GM12878 (cell line): ENCODE data around the gene GRAMD1A. TPM values are rescaled to one million over a fixed set of nuclear protein-coding genes. Genes with fewer than 3 reads are reported as not detected.
A peak's percentile ranks its signal among the peaks of the same experiment; 100 is the strongest.

Experiments used
- ATAC-seq: fragments of 200-7000 bp; cut with Tn5 transposase; 3 replicates; pipeline ENCODE4 v1.9.1; 2020; ENCODE audit warnings: mild to moderate bottlenecking, moderate library complexity
- BruUV-seq: library from RNA; stranded (reverse); fragments of 400-500 nt; replicated peaks from 2 replicates; lab custom pipeline; 2021; lab: Mats Ljungman, UMichigan
- CTCF ChIA-PET: fragments of 300-600 bp; sonication (Branson Sonifier 250); formaldehyde crosslinking; extraction: SDS; loops from one replicate; lab custom pipeline; 2021; ENCODE audit warnings: inconsistent platforms; lab: Yijun Ruan, JAX
- POLR2A ChIA-PET: fragments of 350-600 bp; formaldehyde crosslinking; extraction: SDS; loops from one replicate; lab custom pipeline; 2021; ENCODE audit warnings: inconsistent platforms; lab: Charles Lee
- RAD21 ChIA-PET: fragments of 300-600 bp; sonication (Branson Sonifier 250); formaldehyde crosslinking; loops from one replicate; lab custom pipeline; 2023; ENCODE audit warnings: antibody characterized with exemption; ENCODE audit not compliant: unreplicated experiment; lab: Charles Lee
- SMC1A ChIA-PET: fragments of 300-600 bp; sonication (Branson Sonifier 250); formaldehyde crosslinking; loops from one replicate; lab custom pipeline; 2023; ENCODE audit not compliant: unreplicated experiment, uncharacterized antibody; lab: Charles Lee
- DNase-seq: peaks from one replicate; pipeline ENCODE4 v3.0.0-alpha.2; 2011; ENCODE audit warnings: low read depth, low spot score
- FAIRE-seq: peaks from 3 replicates; lab custom pipeline; 2011; peaks lifted over from hg19 to GRCh38; lab: Jason Lieb, UNC
- H2AFZ ChIP-seq: 2 replicates; pipeline ENCODE4 v1.6.0; 2011; ENCODE audit warnings: low read depth, low read length, control low read depth; ENCODE audit not compliant: control insufficient read depth
- H3K27ac ChIP-seq: 2 replicates; pipeline ENCODE4 v1.5.1; 2011; ENCODE audit warnings: control low read depth; ENCODE audit not compliant: control insufficient read depth, insufficient read depth
- H3K27me3 ChIP-seq, 2 experiments: replicated peaks in 1 of 2; 2 replicates each; pipeline versions ENCODE4 v1.6.0 to v1.6.1; 2011; ENCODE audit warnings: low read length in 1 of 2; ENCODE audit not compliant: control insufficient read depth in 2 of 2, insufficient read depth in 2 of 2
- H3K36me3 ChIP-seq, 2 experiments: 2 replicates each; pipeline ENCODE4 v1.5.1; 2011; ENCODE audit warnings: low read length in 1 of 2; ENCODE audit not compliant: control insufficient read depth in 2 of 2, insufficient read depth in 2 of 2
- H3K4me1 ChIP-seq: 2 replicates; pipeline ENCODE4 v1.6.1; 2011; ENCODE audit warnings: mild to moderate bottlenecking, low read length, moderate library complexity, mixed read lengths; ENCODE audit not compliant: control insufficient read depth, insufficient read depth
- H3K4me2 ChIP-seq: 2 replicates; pipeline ENCODE4 v1.6.0; 2011; ENCODE audit warnings: control low read depth; ENCODE audit not compliant: control insufficient read depth, insufficient read depth
- H3K4me3 ChIP-seq: fragments of 200-600 bp; sonication (generic); 2 replicates; pipeline ENCODE4 v1.5.1; 2016
- H3K79me2 ChIP-seq: 2 replicates; pipeline ENCODE4 v1.6.0; 2011; ENCODE audit warnings: low read length; ENCODE audit not compliant: control insufficient read depth, insufficient read depth
- H3K9ac ChIP-seq: 2 replicates; pipeline ENCODE4 v1.8.0; 2011; ENCODE audit warnings: low read length, control low read depth, mixed read lengths; ENCODE audit not compliant: control insufficient read depth, insufficient read depth
- H3K9me3 ChIP-seq: replicated peaks from 3 replicates; pipeline ENCODE4 v1.5.1; 2011; ENCODE audit warnings: mild to moderate bottlenecking, low read length; ENCODE audit not compliant: control insufficient read depth, insufficient read depth
- H4K20me1 ChIP-seq: 2 replicates; pipeline ENCODE4 v1.6.0; 2011; ENCODE audit not compliant: control insufficient read depth, insufficient read depth
- ETV6 ChIP-seq, 2 experiments: fragments of 450-650 bp in 1 of 2; IDR thresholded peaks in 1 of 2; conservative IDR thresholded peaks in 1 of 2; 2 replicates each; pipeline ENCODE4 v1.6.1; 2014; ENCODE audit warnings: antibody characterized with exemption in 1 of 2, borderline replicate concordance in 1 of 2, low read depth in 1 of 2, mild to moderate bottlenecking in 1 of 2, moderate library complexity in 1 of 2
- FOXM1 ChIP-seq: IDR thresholded peaks from 2 replicates; pipeline ENCODE4 v1.6.1; 2012; ENCODE audit warnings: low read depth, mild to moderate bottlenecking, inconsistent platforms, low read length, moderate library complexity
- HDGF ChIP-seq: fragments of 450-650 bp; IDR thresholded peaks from 2 replicates; pipeline ENCODE4 v1.6.1; 2016; ENCODE audit warnings: antibody characterized with exemption
- MTA3 ChIP-seq: IDR thresholded peaks from 2 replicates; pipeline ENCODE4 v1.6.1; 2012; ENCODE audit warnings: low read length, inconsistent platforms, borderline replicate concordance
- NFIC ChIP-seq: IDR thresholded peaks from 2 replicates; pipeline ENCODE4 v1.6.1; 2012; ENCODE audit warnings: low read depth, mild to moderate bottlenecking, inconsistent platforms, low read length, moderate library complexity
- NRF1 ChIP-seq: conservative IDR thresholded peaks from 2 replicates; pipeline ENCODE4 v1.6.1; 2011; ENCODE audit warnings: mild to moderate bottlenecking, low read depth, low read length, improper control_type of control experiment
- PAX8 ChIP-seq: fragments of 450-650 bp; IDR thresholded peaks from 2 replicates; pipeline ENCODE4 v1.6.1; 2017; ENCODE audit warnings: mild to moderate bottlenecking, moderate library complexity
- RAD21 ChIP-seq: IDR thresholded peaks from 2 replicates; pipeline ENCODE4 v1.6.1; 2011; ENCODE audit warnings: mild to moderate bottlenecking, low read depth, low read length, moderate library complexity; ENCODE audit not compliant: insufficient read depth
- SMARCA5 ChIP-seq: fragments of 450-650 bp; IDR thresholded peaks from 2 replicates; pipeline ENCODE4 v1.6.1; 2017; ENCODE audit warnings: mild to moderate bottlenecking
- SRF ChIP-seq, 2 experiments: IDR thresholded peaks; 2 replicates each; pipeline ENCODE4 v1.6.1; 2011; ENCODE audit warnings: low read depth in 2 of 2, low read length in 2 of 2, mild to moderate bottlenecking in 1 of 2, moderate library complexity in 1 of 2
- STAT3 ChIP-seq: IDR thresholded peaks from 2 replicates; pipeline ENCODE4 v1.6.1; 2011; ENCODE audit warnings: low read depth, low read length, improper control_type of control experiment
- TARDBP ChIP-seq: IDR thresholded peaks from 2 replicates; pipeline ENCODE4 v1.6.1; 2016; ENCODE audit warnings: borderline replicate concordance
- YY1 ChIP-seq: IDR thresholded peaks from 2 replicates; pipeline ENCODE4 v1.6.1; 2011; ENCODE audit warnings: low read depth, mild to moderate bottlenecking, low read length
- ZNF24 ChIP-seq: fragments of 450-650 bp; IDR thresholded peaks from 2 replicates; pipeline ENCODE4 v1.6.1; 2017; ENCODE audit warnings: antibody characterized with exemption, mild to moderate bottlenecking
- WGBS: methylation state at CpG from one replicate; pipeline ENCODE4 v1.1.6; 2016; ENCODE audit warnings: low lambda C conversion rate; ENCODE audit not compliant: insufficient replicate concordance, insufficient coverage; ENCODE audit errors: missing lambda C conversion rate; 5-methylcytosine and 5-hydroxymethylcytosine counted together
- in situ Hi-C: fragments of 300-500 bp; cut with MboI; formaldehyde crosslinking; loops from 9 replicates; pipeline ENCODE4 v1.14.3; 2018; ENCODE audit warnings: mixed read lengths
- intact Hi-C: fragments of 100-400 bp; cut with micrococcal nuclease; formaldehyde crosslinking; loops from one replicate; pipeline ENCODE4 v1.14.2; 2022; ENCODE audit not compliant: unreplicated experiment
- polyA plus RNA-seq, 11 experiments: library from polyadenylated mRNA; depleted of rRNA in 4 of 11; unstranded in 6 of 11; stranded (reverse) in 5 of 11; fragments of >200 nt; fragmentation: Nextera tagmentation in 4 of 11; fragmentation: Illumina TruSeq in 1 of 11; extraction: Ambion mirVana in 4 of 11; extraction: Trizol in 1 of 11; gene quantifications; 1 replicate in 1 of 11; 2 replicates in 10 of 11; pipeline versions ENCODE4 v1.2.1 to v1.2.3, GENCODE V29; 2011 to 2016; ENCODE audit warnings: inconsistent platforms in 2 of 11, missing spikeins in 2 of 11, low read depth in 1 of 11
- total RNA-seq, 4 experiments: library from RNA; depleted of rRNA in 3 of 4; stranded (reverse); fragments of >200 nt in 3 of 4; fragmentation: Illumina TruSeq in 1 of 4; extraction: Trizol in 1 of 4; gene quantifications; 2 replicates each; pipeline versions ENCODE4 v1.2.1 to v1.2.3, GENCODE V29; 2013 to 2021
- TF ChIP-seq, protein P1 (sequence below): fragments of 450-650 bp; formaldehyde crosslinking; IDR thresholded peaks from 2 replicates; pipeline ENCODE4 v1.4.0; 2022; ENCODE audit warnings: mild to moderate bottlenecking, moderate library complexity

GRAMD1A gene
- total and polyA plus RNA-seq, 10 of the 15 experiments (the other 5 are each of a cell fraction or from before 2014, with no cell fraction given) = 0.79 to 73.6 (median 35.3) TPM

DNA sequence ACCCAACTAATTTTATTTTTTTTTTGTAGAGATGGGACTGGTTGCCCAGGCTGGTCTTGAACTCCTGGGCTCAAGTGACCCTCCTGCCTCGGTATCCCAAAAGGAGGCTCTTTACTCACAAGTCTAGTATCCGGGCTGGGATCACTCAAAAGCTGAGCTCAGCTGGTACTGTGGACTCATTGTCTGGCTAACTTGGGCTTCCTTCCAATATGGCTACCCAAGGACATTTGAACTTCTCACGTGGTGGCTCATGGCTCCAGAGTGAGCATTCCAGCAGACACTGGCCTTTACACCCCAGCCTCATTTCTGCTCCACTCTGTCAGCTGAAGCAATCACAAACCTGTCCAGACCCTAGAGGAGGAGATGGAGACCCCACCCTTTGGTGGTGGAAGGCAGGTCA, 70.3 kb downstream of the GRAMD1A start:
- Histone ChIP-seq H3K27ac (no peak overlapping the region), H4K20me1 (no peaks in the 10 kb centered on the region), H2AFZ (no peak overlapping the region), H3K79me2 (no peaks in the 10 kb centered on the region), H3K27me3 (0 out of 4 replicates have a peak, but pooled peaks cover 0 to 1% of the 10 kb centered on the region in 2 experiments), H3K4me3 (no peak overlapping the region), H3K36me3 (no peaks in the 10 kb centered on the region), H3K9ac (no peak overlapping the region), H3K4me2 (no peak overlapping the region), H3K4me1 (peaks cover 4% of the 10 kb centered on the region; the same call in 1 of the 2 replicates), H3K9me3 (no peaks in the 10 kb centered on the region; the same call in 2 of the 3 replicates)
- TF ChIP-seq MTA3 = no peak
- no peak for TF ChIP-seq HDGF
- no peak for TF ChIP-seq ETV6 (conservative IDR thresholded peaks at IDR 0.05 in 1 of 2, IDR thresholded peaks at IDR 0.05 in 1 of 2; ENCODE audit: borderline replicate concordance in 1 of 2, low read depth in 1 of 2)
- peak; percentile 39; the same call in 1 of the 2 replicates for TF ChIP-seq YY1
- no peak for TF ChIP-seq SRF (IDR thresholded peaks at IDR 0.05; ENCODE audit: low read depth in 2 of 2, low read length in 2 of 2)
- ChIA-PET RAD21 (interaction anchor here (0.8 to 1.5 kb wide), 4 partner anchors 15 to 65 kb away, joined by 3 to 4 read pairs (median 4); no protein-coding TSS in a partner anchor), CTCF (interaction anchor here (0.7 to 3.0 kb wide), 9 partner anchors 15 to 75 kb away, joined by 3 to 26 read pairs (median 6); partner anchors contain the start of gene LGI4), POLR2A (no interaction called here), SMC1A (interaction anchor here (0.6 to 2.7 kb wide), 5 partner anchors 11 to 65 kb away, joined by 3 to 17 read pairs (median 5); no protein-coding TSS in a partner anchor)
- in situ Hi-C loops (no loop called here), intact Hi-C loops (no loop called here)
- ATAC-seq (no peak), FAIRE-seq (no peak), DNase-seq (no peak)
- 26% methylated on average over 3 of the region's 3 CpGs for WGBS
- no TSS peak for BruUV-seq

DNA sequence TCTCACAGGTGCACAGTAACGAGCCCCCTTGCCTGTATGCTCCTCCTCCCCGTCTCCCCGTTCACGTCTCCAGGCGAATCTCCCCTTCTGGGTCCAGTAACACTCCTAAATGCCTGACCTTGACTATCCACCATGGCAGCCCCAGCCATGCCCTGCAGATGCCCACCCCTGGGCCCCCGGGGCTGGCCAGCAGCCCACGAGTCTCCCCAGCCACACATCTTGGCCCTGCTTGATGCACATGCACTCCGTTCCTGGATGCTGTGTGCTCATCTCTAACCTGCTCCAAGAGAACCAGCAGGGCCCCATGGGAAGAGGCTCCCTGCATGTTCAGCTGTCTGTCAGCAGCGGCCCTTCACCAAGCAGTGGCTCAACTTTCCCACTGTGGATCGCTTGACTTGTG, 73.4 kb downstream of the GRAMD1A start:
- RAD21 ChIA-PET = no interaction called here
- Histone ChIP-seq H3K27ac (no peak overlapping the region), H3K27me3 (peaks cover 0 to 1% of the 10 kb centered on the region in 2 experiments; a peak in 1 of 4 replicates), H3K9me3 (no peaks in the 10 kb centered on the region; the same call in 2 of the 3 replicates), H4K20me1 (no peaks in the 10 kb centered on the region), H3K4me1 (no peaks in the 10 kb centered on the region), H3K79me2 (no peaks in the 10 kb centered on the region), H3K9ac (no peak overlapping the region), H3K4me3 (no peak overlapping the region), H2AFZ (no peak overlapping the region), H3K4me2 (no peak overlapping the region), H3K36me3 (no peaks in the 10 kb centered on the region)
- in situ Hi-C loops = no loop called here
- no TSS peak for BruUV-seq
- ATAC-seq = no peak
- POLR2A ChIA-PET = no interaction called here
- DNase-seq = no peak
- intact Hi-C loops = no loop called here
- 32% methylated on average over 10 of the region's 10 CpGs for WGBS
- CTCF ChIA-PET = no interaction called here
- SMC1A ChIA-PET = no interaction called here
- FAIRE-seq = no peak
- no peak for TF ChIP-seq RAD21
- no peak for TF ChIP-seq NFIC
- no peak for TF ChIP-seq NRF1
- no peak for TF ChIP-seq TARDBP
- TF ChIP-seq PAX8 = no peak
- no peak for TF ChIP-seq STAT3
- TF ChIP-seq, protein P1, sequence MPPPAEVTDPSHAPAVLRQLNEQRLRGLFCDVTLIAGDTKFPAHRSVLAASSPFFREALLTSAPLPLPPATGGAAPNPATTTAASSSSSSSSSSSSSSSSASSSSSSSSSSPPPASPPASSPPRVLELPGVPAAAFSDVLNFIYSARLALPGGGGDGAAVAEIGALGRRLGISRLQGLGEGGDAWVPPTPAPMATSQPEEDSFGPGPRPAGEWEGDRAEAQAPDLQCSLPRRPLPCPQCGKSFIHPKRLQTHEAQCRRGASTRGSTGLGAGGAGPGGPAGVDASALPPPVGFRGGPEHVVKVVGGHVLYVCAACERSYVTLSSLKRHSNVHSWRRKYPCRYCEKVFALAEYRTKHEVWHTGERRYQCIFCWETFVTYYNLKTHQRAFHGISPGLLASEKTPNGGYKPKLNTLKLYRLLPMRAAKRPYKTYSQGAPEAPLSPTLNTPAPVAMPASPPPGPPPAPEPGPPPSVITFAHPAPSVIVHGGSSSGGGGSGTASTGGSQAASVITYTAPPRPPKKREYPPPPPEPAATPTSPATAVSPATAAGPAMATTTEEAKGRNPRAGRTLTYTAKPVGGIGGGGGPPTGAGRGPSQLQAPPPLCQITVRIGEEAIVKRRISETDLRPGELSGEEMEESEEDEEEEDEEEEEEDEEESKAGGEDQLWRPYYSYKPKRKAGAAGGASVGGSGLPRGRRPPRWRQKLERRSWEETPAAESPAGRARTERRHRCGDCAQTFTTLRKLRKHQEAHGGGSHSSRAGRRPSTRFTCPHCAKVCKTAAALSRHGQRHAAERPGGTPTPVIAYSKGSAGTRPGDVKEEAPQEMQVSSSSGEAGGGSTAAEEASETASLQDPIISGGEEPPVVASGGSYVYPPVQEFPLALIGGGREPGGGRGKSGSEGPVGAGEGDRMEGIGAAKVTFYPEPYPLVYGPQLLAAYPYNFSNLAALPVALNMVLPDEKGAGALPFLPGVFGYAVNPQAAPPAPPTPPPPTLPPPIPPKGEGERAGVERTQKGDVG (CRISPR knock-in tag) = no peak
- TF ChIP-seq ZNF24 = no peak
- no peak for TF ChIP-seq SMARCA5
- TF ChIP-seq FOXM1 = no peak
